SU-DHL-6 (cell line): ENCODE results near the gene NEXMIF.
"Not testable (repeated sequence)": the region's sequence is repeated elsewhere in the genome, so short reads cannot be mapped to it uniquely, and the experiment has no call there.

ENCODE experiments used
- H2AFZ ChIP-seq: fragments of 200-600 bp; sonication (generic); 2 replicates; pipeline ENCODE4 v1.6.1; 2014; ENCODE audit warnings: low read depth, mild to moderate bottlenecking, moderate library complexity, mixed read lengths, antibody characterized with exemption, low read length; ENCODE audit not compliant: severe bottlenecking
- H3F3A ChIP-seq: fragments of 200-600 bp; shearing (Covaris generic); 2 replicates; pipeline ENCODE4 v1.6.0; 2016; ENCODE audit warnings: antibody characterized with exemption, mild to moderate bottlenecking; ENCODE audit not compliant: insufficient read depth
- H3K27ac ChIP-seq: fragments of 200-600 bp; sonication (generic); 2 replicates; pipeline ENCODE4 v1.5.1; 2016; ENCODE audit warnings: low read depth, mild to moderate bottlenecking, low read length, moderate library complexity, mixed read lengths
- H3K27me3 ChIP-seq: fragments of 200-600 bp; sonication (generic), shearing (Covaris generic); 2 replicates; pipeline ENCODE4 v1.6.0; 2014; ENCODE audit warnings: mild to moderate bottlenecking, low read length
- H3K36me3 ChIP-seq: fragments of 200-600 bp; sonication (generic); 2 replicates; pipeline ENCODE4 v1.6.1; 2014; ENCODE audit warnings: mild to moderate bottlenecking, low read length, mixed read lengths
- H3K4me2 ChIP-seq: fragments of 300-600, 200-600 bp; shearing (Covaris generic), sonication (generic); 2 replicates; pipeline ENCODE4 v1.6.0; 2014; ENCODE audit warnings: low read length, low read depth, mild to moderate bottlenecking; ENCODE audit not compliant: poor library complexity, severe bottlenecking
- H3K4me3 ChIP-seq: fragments of 200-600 bp; sonication (generic); 2 replicates; pipeline ENCODE4 v1.5.1; 2014; ENCODE audit warnings: antibody characterized with exemption, low read length, mild to moderate bottlenecking, mixed read lengths; ENCODE audit not compliant: insufficient read depth, poor library complexity, severe bottlenecking
- H3K79me2 ChIP-seq: fragments of 200-600 bp; sonication (generic); 2 replicates; pipeline ENCODE4 v1.6.1; 2014; ENCODE audit warnings: mild to moderate bottlenecking, low read length, moderate library complexity; ENCODE audit not compliant: insufficient read depth
- H3K9ac ChIP-seq: fragments of 200-600 bp; sonication (generic); 2 replicates; pipeline ENCODE4 v1.7.0; 2014; ENCODE audit warnings: mild to moderate bottlenecking, low read length
- H3K9me2 ChIP-seq: fragments of 200-600 bp; sonication (generic); replicated peaks from 2 replicates; pipeline ENCODE4 v1.6.1; 2014; ENCODE audit warnings: low read length; ENCODE audit not compliant: insufficient read depth
- H3K9me3 ChIP-seq: fragments of 200-600 bp; sonication (generic); 2 replicates; pipeline ENCODE4 v1.6.1; 2014; ENCODE audit warnings: low read length, mixed read lengths; ENCODE audit not compliant: insufficient read depth
- H4K20me1 ChIP-seq: fragments of 200-600 bp; sonication (generic); 2 replicates; pipeline ENCODE4 v1.6.1; 2014; ENCODE audit warnings: low read depth, mild to moderate bottlenecking, antibody characterized with exemption, low read length, moderate library complexity, mixed read lengths
- EZH2phosphoT487 ChIP-seq: fragments of 200-600 bp; sonication (generic), shearing (Covaris generic); conservative IDR thresholded peaks from 2 replicates; pipeline ENCODE4 v1.6.1; 2018; ENCODE audit warnings: mild to moderate bottlenecking, antibody characterized with exemption, low read length, moderate library complexity, mixed read lengths
- TF ChIP-seq, protein P1 (sequence below): fragments of 200-600 bp; sonication (generic); IDR thresholded peaks from one replicate; pipeline ENCODE4 v1.5.1; 2017; ENCODE audit warnings: antibody characterized with exemption, mild to moderate bottlenecking, low read length, moderate library complexity; ENCODE audit not compliant: insufficient read depth, poor library complexity, severe bottlenecking

The NEXMIF gene

DNA sequence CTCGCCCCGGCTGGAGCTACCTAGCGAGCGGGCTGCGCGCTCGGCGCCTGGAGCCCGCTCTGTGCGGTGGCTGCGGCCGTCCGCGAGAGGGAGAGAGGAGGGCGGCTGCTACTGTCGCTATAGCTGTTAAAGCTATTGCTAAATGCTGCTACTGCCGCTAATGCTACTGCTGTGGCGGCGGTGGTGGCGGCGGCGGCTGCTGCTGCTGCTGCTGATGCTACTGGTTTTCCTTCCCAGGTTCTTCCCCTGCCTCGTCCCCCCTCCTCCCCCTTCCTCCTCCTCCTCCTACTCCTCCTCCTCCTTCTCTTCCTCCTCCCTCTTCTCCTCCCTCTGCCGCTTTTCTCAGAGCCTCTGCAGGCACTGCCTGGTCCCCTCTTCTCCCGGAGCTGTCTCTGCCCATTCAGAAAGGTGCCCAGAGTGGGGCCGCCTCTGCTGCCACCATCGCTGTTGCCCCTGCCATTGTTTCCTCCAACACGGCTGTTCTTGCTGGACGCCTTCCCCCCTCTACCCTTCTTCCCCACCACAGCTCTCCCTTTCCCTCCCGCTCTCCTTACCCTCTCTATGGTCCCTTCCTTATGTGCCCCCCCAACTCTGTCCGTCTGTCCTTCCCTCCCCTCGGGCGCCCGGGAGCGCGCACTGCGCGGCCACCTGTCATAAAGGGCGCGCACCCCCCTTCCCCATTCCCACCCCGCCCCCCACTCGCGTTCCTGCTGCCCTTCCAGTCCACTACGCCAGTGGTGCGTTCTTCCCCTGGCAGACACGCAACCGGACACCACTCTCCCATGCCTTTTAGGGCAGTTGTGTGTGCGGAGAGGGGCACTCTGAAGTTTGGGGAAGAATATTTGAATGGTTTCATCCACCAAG lies at the start of gene NEXMIF:
TSS of gene NEXMIF (minus strand) at position 228 of the 864 bp plus-strand sequence.
- TF ChIP-seq, protein P1, sequence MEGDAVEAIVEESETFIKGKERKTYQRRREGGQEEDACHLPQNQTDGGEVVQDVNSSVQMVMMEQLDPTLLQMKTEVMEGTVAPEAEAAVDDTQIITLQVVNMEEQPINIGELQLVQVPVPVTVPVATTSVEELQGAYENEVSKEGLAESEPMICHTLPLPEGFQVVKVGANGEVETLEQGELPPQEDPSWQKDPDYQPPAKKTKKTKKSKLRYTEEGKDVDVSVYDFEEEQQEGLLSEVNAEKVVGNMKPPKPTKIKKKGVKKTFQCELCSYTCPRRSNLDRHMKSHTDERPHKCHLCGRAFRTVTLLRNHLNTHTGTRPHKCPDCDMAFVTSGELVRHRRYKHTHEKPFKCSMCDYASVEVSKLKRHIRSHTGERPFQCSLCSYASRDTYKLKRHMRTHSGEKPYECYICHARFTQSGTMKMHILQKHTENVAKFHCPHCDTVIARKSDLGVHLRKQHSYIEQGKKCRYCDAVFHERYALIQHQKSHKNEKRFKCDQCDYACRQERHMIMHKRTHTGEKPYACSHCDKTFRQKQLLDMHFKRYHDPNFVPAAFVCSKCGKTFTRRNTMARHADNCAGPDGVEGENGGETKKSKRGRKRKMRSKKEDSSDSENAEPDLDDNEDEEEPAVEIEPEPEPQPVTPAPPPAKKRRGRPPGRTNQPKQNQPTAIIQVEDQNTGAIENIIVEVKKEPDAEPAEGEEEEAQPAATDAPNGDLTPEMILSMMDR: no peak
- no peak for TF ChIP-seq EZH2phosphoT487
- Histone ChIP-seq H2AFZ (no peak within 1 kb of the TSS), H3F3A (no peaks in the 10 kb centered on the region), H3K4me2 (no peak within 1 kb of the TSS), H3K9me2 (no peaks in the 10 kb centered on the region), H3K27ac (no peak within 1 kb of the TSS), H3K9ac (no peak within 1 kb of the TSS), H3K9me3 (no peaks in the 10 kb centered on the region), H3K36me3 (no peaks in the 10 kb centered on the region), H4K20me1 (no peaks in the 10 kb centered on the region), H3K27me3 (no peaks in the 10 kb centered on the region), H3K79me2 (no peaks in the 10 kb centered on the region), H3K4me3 (no peak within 1 kb of the TSS)

DNA sequence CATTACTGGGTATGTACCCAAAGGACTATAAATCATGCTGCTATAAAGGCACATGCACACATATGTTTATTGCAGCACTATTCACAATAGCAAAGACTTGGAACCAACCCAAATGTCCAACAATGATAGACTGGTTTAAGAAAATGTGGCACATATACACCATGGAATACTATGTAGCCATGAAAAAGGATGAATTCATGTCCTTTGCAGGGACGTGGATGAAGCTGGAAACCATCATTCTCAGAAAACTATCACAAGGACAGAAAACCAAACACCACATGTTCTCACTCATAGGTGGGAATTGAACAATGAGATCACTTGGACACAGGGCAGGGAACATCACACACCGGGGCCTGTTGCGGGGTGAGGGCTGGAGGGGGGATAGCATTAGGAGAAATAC lies 36.7 kb upstream of the NEXMIF start:
- H2AFZ ChIP-seq, H3K79me2 ChIP-seq, H4K20me1 ChIP-seq, H3K36me3 ChIP-seq, H3K27me3 ChIP-seq, H3K9me2 ChIP-seq, H3K9me3 ChIP-seq, H3K4me2 ChIP-seq, H3K27ac ChIP-seq, H3F3A ChIP-seq, H3K4me3 ChIP-seq, H3K9ac ChIP-seq: not testable (repeated sequence)

DNA sequence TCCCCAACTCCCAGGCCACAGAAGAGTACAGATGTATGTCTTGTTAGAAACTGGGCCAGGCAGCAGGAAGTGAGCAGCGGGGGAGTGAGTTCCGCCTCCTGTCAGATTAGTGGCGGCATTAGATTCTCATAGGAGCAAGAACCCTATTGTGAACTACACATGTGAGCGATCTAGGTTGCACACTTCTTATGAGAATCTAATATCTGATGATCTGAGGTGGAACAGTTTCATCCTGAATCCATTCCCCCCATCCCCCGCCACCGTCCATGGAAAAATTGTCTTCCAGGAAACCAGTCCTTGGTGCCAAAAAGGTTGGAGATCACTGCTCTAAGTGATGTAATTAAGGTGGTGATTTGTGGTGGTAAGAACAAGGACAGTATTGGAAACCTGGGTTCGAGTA lies 24.5 kb upstream of the NEXMIF start:
- no peak overlapping the region for H2AFZ ChIP-seq
- no peaks in the 10 kb centered on the region for H3K9me2 ChIP-seq
- TF ChIP-seq, protein P1: no peak
- no peak for TF ChIP-seq EZH2phosphoT487
- H3K27me3 ChIP-seq: no peaks in the 10 kb centered on the region
- H3K9ac ChIP-seq: no peak overlapping the region
- no peaks in the 10 kb centered on the region for H3K79me2 ChIP-seq
- no peaks in the 10 kb centered on the region for H4K20me1 ChIP-seq
- H3F3A ChIP-seq: no peaks in the 10 kb centered on the region
- no peak overlapping the region for H3K4me2 ChIP-seq
- H3K9me3 ChIP-seq: no peaks in the 10 kb centered on the region
- no peaks in the 10 kb centered on the region for H3K36me3 ChIP-seq
- H3K4me3 ChIP-seq: no peak overlapping the region
- no peak overlapping the region for H3K27ac ChIP-seq

DNA sequence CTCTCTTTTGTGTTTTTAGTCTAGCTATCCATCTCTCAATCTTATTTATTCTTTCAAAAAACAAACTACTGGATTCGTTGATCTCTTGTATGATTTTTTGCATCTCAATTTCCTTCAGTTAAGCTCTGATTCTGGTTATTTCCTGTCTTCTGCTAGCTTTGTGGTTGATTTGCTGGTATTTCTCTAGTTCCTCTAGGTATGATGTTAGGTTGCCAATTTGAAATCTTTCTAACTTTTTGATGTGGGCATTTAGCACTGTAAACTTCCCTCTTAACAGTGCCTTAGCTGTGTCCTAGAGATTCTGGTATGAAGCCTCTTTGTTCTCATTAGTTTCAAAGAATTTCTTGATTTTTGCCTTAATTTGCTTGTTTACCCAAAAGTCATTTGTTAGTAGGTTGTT lies 15.2 kb upstream of the NEXMIF start:
- no peaks in the 10 kb centered on the region for H4K20me1 ChIP-seq
- H3K9me3 ChIP-seq: no peaks in the 10 kb centered on the region
- no peak overlapping the region for H3K4me3 ChIP-seq
- H3K9ac ChIP-seq: no peak overlapping the region
- no peaks in the 10 kb centered on the region for H3F3A ChIP-seq
- TF ChIP-seq EZH2phosphoT487: no peak
- TF ChIP-seq, protein P1: no peak
- H3K4me2 ChIP-seq: no peak overlapping the region
- H3K9me2 ChIP-seq: no peaks in the 10 kb centered on the region
- no peak overlapping the region for H2AFZ ChIP-seq
- no peaks in the 10 kb centered on the region for H3K36me3 ChIP-seq
- H3K79me2 ChIP-seq: no peaks in the 10 kb centered on the region
- no peaks in the 10 kb centered on the region for H3K27me3 ChIP-seq
- no peak overlapping the region for H3K27ac ChIP-seq
